OCI-LY3 (cell line): ENCODE results near the gene ZSWIM8.

Experiments used
- H2AFZ ChIP-seq: fragments of 200-600, 300-600 bp; shearing (Covaris generic); 2 replicates; pipeline ENCODE4 v1.6.0; 2014; ENCODE audit warnings: antibody characterized with exemption, low read depth, low read length
- H3K27ac ChIP-seq: fragments of 200-600, 300-600 bp; sonication (generic); 2 replicates; pipeline ENCODE4 v1.5.1; 2014; ENCODE audit warnings: mild to moderate bottlenecking, low read length, moderate library complexity, mixed read lengths
- H3K27me3 ChIP-seq: fragments of 200-600, 300-600 bp; sonication (generic); 2 replicates; pipeline ENCODE4 v1.6.1; 2014; ENCODE audit warnings: low read depth, low read length, mixed read lengths
- H3K36me3 ChIP-seq: fragments of 200-600, 300-600 bp; sonication (generic); replicated peaks from 2 replicates; pipeline ENCODE3; 2014; ENCODE audit warnings: low read depth, low read length, mixed read lengths
- H3K4me1 ChIP-seq: fragments of 300-600, 200-600 bp; sonication (generic); 2 replicates; pipeline ENCODE4 v1.6.1; 2014; ENCODE audit warnings: low read length, mixed read lengths
- H3K4me2 ChIP-seq: fragments of 200-600, 300-600 bp; sonication (generic); 2 replicates; pipeline ENCODE4 v1.6.1; 2014; ENCODE audit warnings: low read length, mixed read lengths
- H3K4me3 ChIP-seq: fragments of 300-600, 200-600 bp; sonication (generic); 2 replicates; pipeline ENCODE4 v1.5.1; 2014; ENCODE audit warnings: antibody characterized with exemption, mild to moderate bottlenecking, low read length, moderate library complexity
- H3K79me2 ChIP-seq: fragments of 300-600, 200-600 bp; shearing (Covaris generic); 2 replicates; pipeline ENCODE4 v1.6.1; 2014; ENCODE audit warnings: mild to moderate bottlenecking, low read length, mixed read lengths
- H3K9ac ChIP-seq: fragments of 300-600, 200-600 bp; shearing (Covaris generic); 2 replicates; pipeline ENCODE4 v1.6.0; 2014; ENCODE audit warnings: mild to moderate bottlenecking, low read length, moderate library complexity
- H3K9me3 ChIP-seq: fragments of 200-600, 300-600 bp; shearing (Covaris generic); 2 replicates; pipeline ENCODE4 v1.6.1; 2014; ENCODE audit warnings: low read length, mixed read lengths; ENCODE audit not compliant: insufficient read depth
- H4K20me1 ChIP-seq: fragments of 200-600, 300-600 bp; sonication (generic); 2 replicates; pipeline ENCODE4 v1.6.1; 2016; ENCODE audit warnings: low read length, mixed read lengths; ENCODE audit not compliant: insufficient read depth
- CTCF ChIP-seq: fragments of 200-600, 300-600 bp; sonication (generic); IDR thresholded peaks from 2 replicates; pipeline ENCODE4 v1.5.1; 2014; ENCODE audit warnings: antibody characterized with exemption, low read length, low read depth
- EZH2phosphoT487 ChIP-seq: fragments of 200-600 bp; shearing (Covaris generic); IDR thresholded peaks from 2 replicates; pipeline ENCODE4 v1.6.1; 2018; ENCODE audit warnings: antibody characterized with exemption, mixed run types, low read depth

ZSWIM8 gene

GRCh38 chr10:73841526-73842285, 56.3 kb downstream of the ZSWIM8 start:
- no peaks in the 10 kb centered on the region for H3K4me1 ChIP-seq
- H2AFZ ChIP-seq = no peak overlapping the region
- H3K27ac ChIP-seq = no peak overlapping the region
- H3K4me3 ChIP-seq = no peak overlapping the region
- H3K9ac ChIP-seq = no peak overlapping the region
- H3K4me2 ChIP-seq = no peak overlapping the region
- H3K9me3 ChIP-seq = no peaks in the 10 kb centered on the region
- H3K36me3 ChIP-seq = no peaks in the 10 kb centered on the region
- no peaks in the 10 kb centered on the region for H3K79me2 ChIP-seq
- TF ChIP-seq CTCF = no peak
- TF ChIP-seq EZH2phosphoT487 = no peak
- H4K20me1 ChIP-seq = no peaks in the 10 kb centered on the region
- H3K27me3 ChIP-seq = no peaks in the 10 kb centered on the region

- Histone ChIP-seq H3K27ac (no peak overlapping the region), H3K4me1 (no peaks in the 10 kb centered on the region), H3K36me3 (no peaks in the 10 kb centered on the region), H3K4me3 (no peak overlapping the region), H3K27me3 (no peaks in the 10 kb centered on the region), H3K4me2 (no peak overlapping the region), H3K9me3 (no peaks in the 10 kb centered on the region), H3K79me2 (no peaks in the 10 kb centered on the region), H2AFZ (no peak overlapping the region), H3K9ac (no peak overlapping the region), H4K20me1 (no peaks in the 10 kb centered on the region)
- no peak for TF ChIP-seq EZH2phosphoT487
- no peak for TF ChIP-seq CTCF
These were observed 56.9 kb downstream of the ZSWIM8 start for GRCh38 chr10:73842349-73842748.

GRCh38 chr10:73843261-73843660, 57.9 kb downstream of the ZSWIM8 start:
- TF ChIP-seq EZH2phosphoT487 (no peak), CTCF (no peak)
- Histone ChIP-seq H3K4me3 (no peak overlapping the region), H4K20me1 (no peaks in the 10 kb centered on the region), H3K4me1 (no peaks in the 10 kb centered on the region), H3K9ac (no peak overlapping the region), H3K27me3 (no peaks in the 10 kb centered on the region), H3K27ac (no peak overlapping the region), H3K36me3 (no peaks in the 10 kb centered on the region), H3K79me2 (no peaks in the 10 kb centered on the region), H2AFZ (no peak overlapping the region), H3K9me3 (no peaks in the 10 kb centered on the region), H3K4me2 (no peak overlapping the region)

- H3K4me3 ChIP-seq = no peak overlapping the region
- no peak overlapping the region for H3K9ac ChIP-seq
- peaks cover 6% of the 10 kb centered on the region for H3K4me1 ChIP-seq
- TF ChIP-seq EZH2phosphoT487 (no peak), CTCF (no peak)
- no peak overlapping the region for H2AFZ ChIP-seq
- no peaks in the 10 kb centered on the region for H4K20me1 ChIP-seq
- H3K9me3 ChIP-seq = no peaks in the 10 kb centered on the region
- peaks cover 4% of the 10 kb centered on the region for H3K36me3 ChIP-seq
- H3K4me2 ChIP-seq = no peak overlapping the region
- no peaks in the 10 kb centered on the region for H3K27me3 ChIP-seq
- H3K79me2 ChIP-seq = no peaks in the 10 kb centered on the region
- no peak overlapping the region for H3K27ac ChIP-seq
These were observed 61.6 kb downstream of the ZSWIM8 start for GRCh38 chr10:73847031-73847430.
